ENCODE results near the gene URGCP. TPM values are rescaled to one million over a fixed set of nuclear protein-coding genes. Genes with fewer than 3 reads are reported as not detected.

Gene URGCP
- total and polyA plus RNA-seq, 12 donors: 53.8 to 103 (median 67.6) TPM

GRCh38 chr7:43953071-43953470 is 46.7 kb upstream of the URGCP start:
- Histone ChIP-seq H3K4me3 (no peak overlapping the region), H3K4me1 (replicated peaks in 1 of 2) (no peaks in the 10 kb centered on the region), H3K27me3 (no peaks in the 10 kb centered on the region), H3K36me3 (replicated peaks in 1 of 2) (peaks cover 0 to 42% of the 10 kb centered on the region in 2 donors), H3K9me3 (replicated peaks in 1 of 3) (no peaks in the 10 kb centered on the region), H3K27ac (no peak overlapping the region)
- intact Hi-C loops (cut with DNase I): no loop called here
- 92 to 96% (median 94%) methylated on average over 4 to 5 of the region's 5 CpGs for WGBS, 4 donors
- no peak for DNase-seq
- TF ChIP-seq POLR2A (IDR thresholded peaks at IDR 0.05): no peak
- TF ChIP-seq CTCF (IDR thresholded peaks at IDR 0.05): no peak

- no peaks in the 10 kb centered on the region for H3K27me3 ChIP-seq
- H3K9me3 ChIP-seq (replicated peaks in 1 of 3): no peaks in the 10 kb centered on the region
- no peak for DNase-seq
- no peak overlapping the region for H3K4me3 ChIP-seq
- no peak overlapping the region for H3K27ac ChIP-seq
- TF ChIP-seq CTCF (IDR thresholded peaks at IDR 0.05) (no peak), POLR2A (IDR thresholded peaks at IDR 0.05) (no peak)
- WGBS, 4 donors: 80 to 100% (median 89%) methylated on average over 1 to 3 of the region's 3 CpGs
- peaks cover 0 to 42% of the 10 kb centered on the region in 2 donors for H3K36me3 ChIP-seq (replicated peaks in 1 of 2)
- H3K4me1 ChIP-seq (replicated peaks in 1 of 2): no peaks in the 10 kb centered on the region
- intact Hi-C loops (cut with DNase I): no loop called here
Observed at GRCh38 chr7:43952028-43952427, 45.6 kb upstream of the URGCP start.

- DNase-seq: no peak
- Histone ChIP-seq H3K27me3 (no peaks in the 10 kb centered on the region), H3K27ac (no peak overlapping the region), H3K4me1 (replicated peaks in 1 of 2) (no peaks in the 10 kb centered on the region), H3K36me3 (replicated peaks in 1 of 2) (peaks cover 0 to 8% of the 10 kb centered on the region in 2 donors), H3K9me3 (replicated peaks in 1 of 3) (no peaks in the 10 kb centered on the region), H3K4me3 (no peak overlapping the region)
- 92 to 100% (median 94%) methylated on average over 1 to 4 of the region's 4 CpGs for WGBS, 4 donors
- intact Hi-C loops (cut with DNase I): no loop called here
- TF ChIP-seq POLR2A (IDR thresholded peaks at IDR 0.05) (no peak), CTCF (IDR thresholded peaks at IDR 0.05) (no peak)
Observed at GRCh38 chr7:43944286-43944685, 37.9 kb upstream of the URGCP start.

GRCh38 chr7:43943417-43944187 is 37.2 kb upstream of the URGCP start:
- Histone ChIP-seq H3K27me3 (no peaks in the 10 kb centered on the region), H3K4me3 (no peak overlapping the region), H3K36me3 (replicated peaks in 1 of 2) (peaks cover 0 to 5% of the 10 kb centered on the region in 2 donors), H3K27ac (no peak overlapping the region), H3K9me3 (replicated peaks in 1 of 3) (no peaks in the 10 kb centered on the region), H3K4me1 (replicated peaks in 1 of 2) (no peaks in the 10 kb centered on the region)
- WGBS, 4 donors: 85 to 89% (median 87%) methylated on average over 10 to 13 of the region's 13 CpGs
- intact Hi-C loops (cut with DNase I): no loop called here
- no peak for TF ChIP-seq POLR2A (IDR thresholded peaks at IDR 0.05)
- TF ChIP-seq CTCF (IDR thresholded peaks at IDR 0.05): no peak
- no peak for DNase-seq
